Transverse colon (tissue), 4 donors: ENCODE measurements around the gene SEMA3G. TPM values are rescaled to one million over a fixed set of nuclear protein-coding genes. Genes with fewer than 3 reads are reported as not detected.

Source experiments
- DNase-seq: peaks from one replicate; pipeline ENCODE4 v3.0.0-alpha.2; 2019
- H3K27ac ChIP-seq, 4 donors: fragments of 200-600 bp; sonication (generic); 2 replicates each; pipeline ENCODE4 v1.5.1; 2016 to 2018; ENCODE audit warnings: inconsistent platforms in 4 of 4
- H3K27me3 ChIP-seq: fragments of 200-600 bp; sonication (generic); 2 replicates; pipeline ENCODE4 v1.5.1; 2017; ENCODE audit warnings: inconsistent platforms
- H3K36me3 ChIP-seq, 4 donors: fragments of 200-600 bp; sonication (generic); 2 replicates each; pipeline ENCODE4 v1.5.1; 2017 to 2019; ENCODE audit warnings: inconsistent platforms in 4 of 4
- H3K4me1 ChIP-seq, 4 donors: fragments of 200-600 bp; sonication (generic); 2 replicates each; pipeline ENCODE4 v1.5.1; 2017 to 2020; ENCODE audit warnings: inconsistent platforms in 4 of 4
- H3K4me3 ChIP-seq, 4 donors: fragments of 200-600 bp; sonication (generic); 1 replicate in 1 of 4; 2 replicates in 3 of 4; pipeline versions ENCODE4 v1.5.1 to v1.6.1; 2017 to 2019; ENCODE audit warnings: inconsistent platforms in 4 of 4
- H3K9me3 ChIP-seq, 2 donors: fragments of 200-600 bp; sonication (generic); 2 replicates each; pipeline ENCODE4 v1.5.1; 2017 to 2019; ENCODE audit warnings: inconsistent platforms in 2 of 2
- CTCF ChIP-seq, 5 experiments: fragments of 200-600 bp in 3 of 5; fragments of 450-650 bp in 2 of 5; sonication (generic) in 3 of 5; IDR thresholded peaks; 1 replicate in 2 of 5; 2 replicates in 3 of 5; pipeline ENCODE4 v1.5.1; 2016 to 2017; ENCODE audit warnings: antibody characterized with exemption in 5 of 5, inconsistent platforms in 3 of 5, mild to moderate bottlenecking in 2 of 5, moderate library complexity in 1 of 5
- EP300 ChIP-seq: sonication (generic); formaldehyde crosslinking; IDR thresholded peaks from one replicate; pipeline ENCODE4 v1.6.1; 2017; ENCODE audit warnings: antibody characterized with exemption, low read depth
- POLR2A ChIP-seq: fragments of 450-650 bp; IDR thresholded peaks from one replicate; pipeline ENCODE4 v1.6.1; 2016; ENCODE audit warnings: antibody characterized with exemption, mild to moderate bottlenecking, moderate library complexity
- POLR2AphosphoS5 ChIP-seq, 3 donors: sonication (generic); formaldehyde crosslinking; IDR thresholded peaks; one replicate each; pipeline ENCODE4 v1.6.1; 2016; ENCODE audit warnings: antibody characterized with exemption in 3 of 3
- WGBS, 2 donors: methylation state at CpG; one replicate each; pipeline ENCODE4 v1.1.5; 2018; ENCODE audit warnings: low coverage in 1 of 2; 5-methylcytosine and 5-hydroxymethylcytosine counted together
- in situ Hi-C, 4 donors: fragments of 200-750 bp; cut with MboI; loops; one replicate each; pipeline versions ENCODE4 v1.15.0 to v1.15.1; 2017; ENCODE audit warnings: low sequenced_read_pairs in 3 of 4, low pct_ligation_motif_present in 1 of 4, low pct_unique_long_range_greater_than_20kb in 1 of 4
- intact Hi-C: fragments of 100-400 bp; cut with DNase I; formaldehyde crosslinking; loops from one replicate; pipeline ENCODE4 v1.15.1; 2023; ENCODE audit warnings: low total_unique reads
- total RNA-seq, 4 donors: library from RNA; depleted of rRNA; stranded (reverse); fragments of >200 nt; gene quantifications; one replicate each; pipeline ENCODE4 v1.1.0, GENCODE V29; 2016

The SEMA3G gene
- total RNA-seq, 4 donors from 2014 or later = 1.2 to 21.7 (median 2.3) TPM

- intact Hi-C loops (no loop called here), in situ Hi-C loops (no loop called here)
- no peaks in the 10 kb centered on the region for H3K4me1 ChIP-seq
- H3K9me3 ChIP-seq = no peaks in the 10 kb centered on the region
- whole genome bisulfite sequencing, 2 donors = 80 to 95% methylated on average over 3 to 16 of the region's 16 CpGs
- peaks cover 0 to 77% (median 42%) of the 10 kb centered on the region in 4 donors for H3K36me3 ChIP-seq
- no peaks in the 10 kb centered on the region for H3K27me3 ChIP-seq
- H3K4me3 ChIP-seq = no peak overlapping the region
- no peak for TF ChIP-seq EP300
- no peak for TF ChIP-seq CTCF (IDR thresholded peaks at IDR 0.05)
- no peak for TF ChIP-seq POLR2AphosphoS5 (IDR thresholded peaks at IDR 0.05)
- TF ChIP-seq POLR2A = no peak
- no peak for DNase-seq
- H3K27ac ChIP-seq = no peak overlapping the region
These were observed 32.3 kb upstream of the SEMA3G start for GRCh38 chr3:52477076-52477795.

DNA sequence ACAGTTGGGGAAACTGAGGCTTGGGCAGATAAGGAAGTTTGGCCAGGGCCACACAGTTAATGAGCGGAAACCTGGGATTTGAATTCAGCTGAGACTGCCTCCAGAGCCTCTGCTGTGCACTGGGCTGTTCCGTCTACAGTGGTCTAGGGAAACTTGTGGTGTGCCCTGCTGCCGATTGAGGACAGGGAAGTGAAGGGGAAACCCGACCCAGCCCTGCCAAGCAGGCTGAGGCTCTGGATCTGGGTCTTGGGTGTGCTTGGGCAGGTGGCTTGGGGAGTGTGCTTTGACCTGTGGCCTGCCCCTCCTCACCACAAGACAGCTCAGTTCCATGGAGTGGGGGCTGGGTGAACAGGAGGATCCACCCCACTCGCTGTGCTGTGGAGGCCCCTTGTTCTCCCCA lies 28.1 kb upstream of the SEMA3G start:
- peaks cover 0 to 14% (median 6%) of the 10 kb centered on the region in 4 donors for H3K4me1 ChIP-seq
- intact Hi-C loops (no loop called here), in situ Hi-C loops (no loop called here)
- no peak for DNase-seq
- no peaks in the 10 kb centered on the region for H3K27me3 ChIP-seq
- peaks cover 0 to 48% (median 22%) of the 10 kb centered on the region in 4 donors for H3K36me3 ChIP-seq
- no peak overlapping the region for H3K4me3 ChIP-seq
- H3K9me3 ChIP-seq = no peaks in the 10 kb centered on the region
- WGBS, 2 donors = 80% methylated on average over 5 of the region's 5 CpGs; no CpG with 5 or more reads in 1 of the 2 donors
- H3K27ac ChIP-seq = peak overlapping the region in 1 of 4 donors; percentile 21
- TF ChIP-seq POLR2A = no peak
- TF ChIP-seq EP300 = no peak
- no peak for TF ChIP-seq POLR2AphosphoS5 (IDR thresholded peaks at IDR 0.05)

- intact Hi-C loops = no loop called here
- Histone ChIP-seq H3K27me3 (no peaks in the 10 kb centered on the region), H3K4me3 (no peak overlapping the region), H3K36me3 (peaks cover 0 to 43% (median 20%) of the 10 kb centered on the region in 4 donors), H3K9me3 (no peaks in the 10 kb centered on the region), H3K27ac (no peak overlapping the region), H3K4me1 (peaks cover 0 to 15% (median 6%) of the 10 kb centered on the region in 4 donors)
- TF ChIP-seq EP300 = no peak
- TF ChIP-seq POLR2A = no peak
- no peak for TF ChIP-seq POLR2AphosphoS5 (IDR thresholded peaks at IDR 0.05)
- TF ChIP-seq CTCF (IDR thresholded peaks at IDR 0.05) = no peak
- DNase-seq = no peak
- in situ Hi-C loops = no loop called here
- 77 to 78% methylated on average over 2 to 14 of the region's 14 CpGs for WGBS, 2 donors
These were observed 27.5 kb upstream of the SEMA3G start for GRCh38 chr3:52472239-52473000.

- peaks cover 0 to 16% (median 6%) of the 10 kb centered on the region in 4 donors for H3K4me1 ChIP-seq
- H3K27me3 ChIP-seq = no peaks in the 10 kb centered on the region
- peak; percentile 63 for DNase-seq
- no peak overlapping the region for H3K4me3 ChIP-seq
- TF ChIP-seq CTCF (IDR thresholded peaks at IDR 0.05) (peak; percentile 52 to 69 (median 58)), POLR2A (no peak)
- WGBS, 2 donors = 69% methylated on average over 20 of the region's 26 CpGs; no CpG with 5 or more reads in 1 of the 2 donors
- intact Hi-C loops (no loop called here), in situ Hi-C loops (no loop called here)
- H3K36me3 ChIP-seq = peaks cover 0 to 35% (median 16%) of the 10 kb centered on the region in 4 donors
- no peaks in the 10 kb centered on the region for H3K9me3 ChIP-seq
- no peak overlapping the region for H3K27ac ChIP-seq
These were observed 26.7 kb upstream of the SEMA3G start for GRCh38 chr3:52471371-52472238.
